ENCODE measurements around the gene RPLP1. TPM values are rescaled to one million over a fixed set of nuclear protein-coding genes. Genes with fewer than 3 reads are reported as not detected.

Gene RPLP1
- total RNA-seq, 1 experiment from 2014 or later: 1,651 TPM

DNA sequence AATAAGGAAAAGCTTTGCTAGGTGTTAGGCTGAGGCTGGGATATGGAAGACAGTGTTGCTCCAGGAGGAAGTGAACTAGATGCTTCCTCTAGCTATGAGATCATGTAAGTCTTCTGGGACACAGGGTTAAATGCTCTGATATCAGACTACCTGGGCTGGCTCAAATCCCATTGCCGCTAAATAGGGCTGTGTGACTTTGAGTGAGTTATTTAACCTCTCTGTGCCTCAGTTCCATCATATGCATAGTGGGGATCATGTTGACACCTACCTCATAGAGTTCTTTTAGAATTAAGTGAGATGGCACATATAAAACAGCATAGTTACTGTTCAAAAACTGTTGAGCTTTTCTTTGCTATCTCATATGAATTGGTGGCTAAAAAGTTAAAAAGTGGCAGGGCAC lies 12.6 kb downstream of the RPLP1 start:
- peaks cover 59% of the 10 kb centered on the region for H3K4me1 ChIP-seq (replicated peaks; ENCODE audit: insufficient read depth)
- CTCF ChIA-PET: interaction anchor here (0.5 kb wide), 1 partner anchor 57 kb away, joined by 8 read pairs; no protein-coding TSS in a partner anchor
- no TSS peak for BruUV-seq (replicated peaks)

DNA sequence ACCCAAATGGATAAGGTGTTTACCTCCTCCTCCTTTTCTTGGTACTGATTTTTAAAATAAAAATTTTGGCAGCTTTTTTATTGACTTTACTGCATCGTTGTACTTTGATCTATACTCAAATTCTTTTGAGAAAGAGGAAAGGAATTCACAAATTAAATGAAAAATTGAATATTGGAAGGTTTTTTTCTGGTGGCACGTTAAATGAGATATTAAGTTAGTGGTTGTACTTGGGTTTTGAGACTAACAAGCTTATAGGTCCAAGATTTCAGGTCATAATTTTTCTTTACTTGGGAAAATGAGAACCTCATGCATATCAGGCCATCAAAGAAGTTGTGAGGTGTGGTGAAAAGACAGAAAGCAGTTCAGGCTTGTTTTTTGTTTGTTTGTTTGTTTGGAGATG lies 14.1 kb downstream of the RPLP1 start:
- H3F3A ChIP-seq (ENCODE audit: insufficient read depth, low read depth): peaks cover 22% of the 10 kb centered on the region
- peaks cover 59% of the 10 kb centered on the region for H3K4me1 ChIP-seq (replicated peaks; ENCODE audit: insufficient read depth)
- peak overlapping the region; percentile 65; the same call in 1 of the 2 replicates for H3K4me2 ChIP-seq
- H3K36me3 ChIP-seq (ENCODE audit: low read depth): no peaks in the 10 kb centered on the region
- no peaks in the 10 kb centered on the region for H3K9me3 ChIP-seq (ENCODE audit: insufficient read depth, low read depth)
- intact Hi-C loops (cut with micrococcal nuclease; ENCODE audit: unreplicated experiment): loop anchor here (5.0 kb wide), 1 partner anchor 1176 kb away; no protein-coding TSS in a partner anchor
- ChIA-PET POLR2A (ENCODE audit: unreplicated experiment) (no interaction called here), CTCF (no interaction called here)
- BruUV-seq (replicated peaks): no TSS peak
- H3K27me3 ChIP-seq (ENCODE audit: insufficient read depth, low read depth): no peaks in the 10 kb centered on the region
- H3K9me2 ChIP-seq (ENCODE audit: insufficient read depth): no peaks in the 10 kb centered on the region
- H2AFZ ChIP-seq: no peak overlapping the region
- DNase-seq: no peak
- peak overlapping the region; percentile 58 for H3K27ac ChIP-seq
- H3K79me2 ChIP-seq (ENCODE audit: low read depth): 0 out of 2 replicates have a peak, but pooled peaks cover 2% of the 10 kb centered on the region
- H4K20me1 ChIP-seq (ENCODE audit: insufficient read depth): no peaks in the 10 kb centered on the region
- TF ChIP-seq EZH2 (IDR thresholded peaks at IDR 0.05; ENCODE audit: low read depth): no peak
- TF ChIP-seq, protein P1, sequence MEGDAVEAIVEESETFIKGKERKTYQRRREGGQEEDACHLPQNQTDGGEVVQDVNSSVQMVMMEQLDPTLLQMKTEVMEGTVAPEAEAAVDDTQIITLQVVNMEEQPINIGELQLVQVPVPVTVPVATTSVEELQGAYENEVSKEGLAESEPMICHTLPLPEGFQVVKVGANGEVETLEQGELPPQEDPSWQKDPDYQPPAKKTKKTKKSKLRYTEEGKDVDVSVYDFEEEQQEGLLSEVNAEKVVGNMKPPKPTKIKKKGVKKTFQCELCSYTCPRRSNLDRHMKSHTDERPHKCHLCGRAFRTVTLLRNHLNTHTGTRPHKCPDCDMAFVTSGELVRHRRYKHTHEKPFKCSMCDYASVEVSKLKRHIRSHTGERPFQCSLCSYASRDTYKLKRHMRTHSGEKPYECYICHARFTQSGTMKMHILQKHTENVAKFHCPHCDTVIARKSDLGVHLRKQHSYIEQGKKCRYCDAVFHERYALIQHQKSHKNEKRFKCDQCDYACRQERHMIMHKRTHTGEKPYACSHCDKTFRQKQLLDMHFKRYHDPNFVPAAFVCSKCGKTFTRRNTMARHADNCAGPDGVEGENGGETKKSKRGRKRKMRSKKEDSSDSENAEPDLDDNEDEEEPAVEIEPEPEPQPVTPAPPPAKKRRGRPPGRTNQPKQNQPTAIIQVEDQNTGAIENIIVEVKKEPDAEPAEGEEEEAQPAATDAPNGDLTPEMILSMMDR (conservative IDR thresholded peaks at IDR 0.05): no peak
- H3K4me3 ChIP-seq: no peak overlapping the region

More for the DNA sequence above, 12.6 kb downstream of the RPLP1 start:
- POLR2A ChIA-PET (ENCODE audit: unreplicated experiment): interaction anchor here (0.6 to 0.7 kb wide), 2 partner anchors 310 to 421 kb away, joined by 8 to 9 read pairs; no protein-coding TSS in a partner anchor
- H2AFZ ChIP-seq: no peak overlapping the region
- peaks cover 27% of the 10 kb centered on the region for H3F3A ChIP-seq (ENCODE audit: insufficient read depth, low read depth)
- no peaks in the 10 kb centered on the region for H3K9me2 ChIP-seq (ENCODE audit: insufficient read depth)
- intact Hi-C loops (cut with micrococcal nuclease; ENCODE audit: unreplicated experiment): loop anchor here (5.0 kb wide), 1 partner anchor 1177 kb away; no protein-coding TSS in a partner anchor
- H3K36me3 ChIP-seq (ENCODE audit: low read depth): no peaks in the 10 kb centered on the region
- no peak overlapping the region for H3K27ac ChIP-seq
- no peak for DNase-seq
- TF ChIP-seq, protein P1 (conservative IDR thresholded peaks at IDR 0.05): no peak
- TF ChIP-seq EZH2 (IDR thresholded peaks at IDR 0.05; ENCODE audit: low read depth): no peak
- H3K9me3 ChIP-seq (ENCODE audit: insufficient read depth, low read depth): no peaks in the 10 kb centered on the region
- no peak overlapping the region for H3K4me2 ChIP-seq
- H3K4me3 ChIP-seq: no peak overlapping the region
- no peaks in the 10 kb centered on the region for H3K27me3 ChIP-seq (ENCODE audit: insufficient read depth, low read depth)
- H4K20me1 ChIP-seq (ENCODE audit: insufficient read depth): no peaks in the 10 kb centered on the region
- 0 out of 2 replicates have a peak, but pooled peaks cover 3% of the 10 kb centered on the region for H3K79me2 ChIP-seq (ENCODE audit: low read depth)

DNA sequence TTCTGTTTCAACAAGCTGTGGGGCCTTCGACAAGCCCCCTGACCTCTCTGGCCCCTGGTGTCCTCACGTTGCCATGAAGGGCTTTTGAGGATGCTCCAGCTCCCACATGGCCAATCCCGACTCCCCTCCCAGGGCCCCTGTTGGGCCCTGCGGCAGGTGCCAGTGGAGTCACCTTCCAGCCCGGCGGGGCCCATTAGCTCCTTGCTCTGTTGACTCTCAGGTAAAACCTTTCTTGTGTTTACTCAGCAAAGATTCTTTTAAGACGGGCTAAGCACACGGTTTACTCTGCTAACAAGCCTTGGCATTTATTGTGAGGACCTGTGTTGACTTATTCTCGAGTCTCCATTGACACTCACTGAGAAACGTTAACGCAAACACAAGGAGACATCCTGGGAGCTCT lies 15.0 kb downstream of the RPLP1 start:
- DNase-seq: peak in 1 of 2 experiments; percentile 71
- Histone ChIP-seq H3F3A (ENCODE audit: insufficient read depth, low read depth) (peaks cover 22% of the 10 kb centered on the region), H4K20me1 (ENCODE audit: insufficient read depth) (no peaks in the 10 kb centered on the region), H3K27me3 (ENCODE audit: insufficient read depth, low read depth) (no peaks in the 10 kb centered on the region), H3K4me3 (no peak overlapping the region), H3K27ac (peak overlapping the region; percentile 80), H3K9me2 (ENCODE audit: insufficient read depth) (no peaks in the 10 kb centered on the region), H3K4me2 (peak overlapping the region; percentile 62), H3K9me3 (ENCODE audit: insufficient read depth, low read depth) (no peaks in the 10 kb centered on the region), H2AFZ (no peak overlapping the region), H3K4me1 (replicated peaks; ENCODE audit: insufficient read depth) (peaks cover 59% of the 10 kb centered on the region), H3K79me2 (ENCODE audit: low read depth) (no peaks in the 10 kb centered on the region), H3K36me3 (ENCODE audit: low read depth) (no peaks in the 10 kb centered on the region)
- TF ChIP-seq EZH2 (IDR thresholded peaks at IDR 0.05; ENCODE audit: low read depth): no peak
- BruUV-seq (replicated peaks): no TSS peak
- ChIA-PET CTCF (no interaction called here), POLR2A (ENCODE audit: unreplicated experiment) (interaction anchor here (0.7 kb wide), 1 partner anchor 427 kb away, joined by 5 read pairs; no protein-coding TSS in a partner anchor)
- intact Hi-C loops (cut with micrococcal nuclease; ENCODE audit: unreplicated experiment): loop anchor here (5.0 kb wide), 1 partner anchor 1175 kb away; no protein-coding TSS in a partner anchor
